ENCODE measurements around the gene PIGR. TPM values are rescaled to one million over a fixed set of nuclear protein-coding genes. Genes with fewer than 3 reads are reported as not detected.

Gene PIGR
- total RNA-seq, 1 experiment from 2014 or later, result not detected

GRCh38 chr1:206891412-206891811 lies 54.9 kb downstream of the PIGR start:
- no peaks in the 10 kb centered on the region for H3K79me2 ChIP-seq (ENCODE audit: low read length)
- H3K9ac ChIP-seq (ENCODE audit: low read length), result no peak overlapping the region
- no peak for DNase-seq
- H3K4me1 ChIP-seq (ENCODE audit: low read length), result no peaks in the 10 kb centered on the region
- H3K4me3 ChIP-seq (ENCODE audit: low read length), result no peak overlapping the region
- H4K20me1 ChIP-seq (ENCODE audit: insufficient read depth, low read depth, low read length), result no peaks in the 10 kb centered on the region
- no peaks in the 10 kb centered on the region for H3K9me2 ChIP-seq (replicated peaks; ENCODE audit: insufficient read depth, low read length)
- H2AFZ ChIP-seq (ENCODE audit: low read length), result no peak overlapping the region
- no peak overlapping the region for H3K4me2 ChIP-seq (ENCODE audit: low read depth, low read length, poor library complexity, severe bottlenecking)
- no peaks in the 10 kb centered on the region for H3K9me3 ChIP-seq (ENCODE audit: low read length)
- no peak overlapping the region for H3K27ac ChIP-seq (ENCODE audit: low read length)
- no peaks in the 10 kb centered on the region for H3K27me3 ChIP-seq (ENCODE audit: low read length)
- H3K36me3 ChIP-seq (ENCODE audit: insufficient read depth, low read length), result no peaks in the 10 kb centered on the region

GRCh38 chr1:206890125-206891060 lies 55.9 kb downstream of the PIGR start:
- no peaks in the 10 kb centered on the region for H3K79me2 ChIP-seq (ENCODE audit: low read length)
- no peaks in the 10 kb centered on the region for H3K27me3 ChIP-seq (ENCODE audit: low read length)
- H3K4me1 ChIP-seq (ENCODE audit: low read length), result no peaks in the 10 kb centered on the region
- no peaks in the 10 kb centered on the region for H3K9me3 ChIP-seq (ENCODE audit: low read length)
- H3K36me3 ChIP-seq (ENCODE audit: insufficient read depth, low read length), result no peaks in the 10 kb centered on the region
- no peak overlapping the region for H3K4me3 ChIP-seq (ENCODE audit: low read length)
- no peak overlapping the region for H3K27ac ChIP-seq (ENCODE audit: low read length)
- H3K9me2 ChIP-seq (replicated peaks; ENCODE audit: insufficient read depth, low read length), result no peaks in the 10 kb centered on the region
- no peak overlapping the region for H3K4me2 ChIP-seq (ENCODE audit: low read depth, low read length, poor library complexity, severe bottlenecking)
- H3K9ac ChIP-seq (ENCODE audit: low read length), result no peak overlapping the region
- DNase-seq, result no peak
- H4K20me1 ChIP-seq (ENCODE audit: insufficient read depth, low read depth, low read length), result no peaks in the 10 kb centered on the region
- no peak overlapping the region for H2AFZ ChIP-seq (ENCODE audit: low read length)

- Histone ChIP-seq H3K9me3 (ENCODE audit: low read length) (no peaks in the 10 kb centered on the region), H3K9ac (ENCODE audit: low read length) (no peak overlapping the region), H2AFZ (ENCODE audit: low read length) (no peak overlapping the region), H3K4me3 (ENCODE audit: low read length) (no peak overlapping the region), H3K9me2 (replicated peaks; ENCODE audit: insufficient read depth, low read length) (no peaks in the 10 kb centered on the region), H3K36me3 (ENCODE audit: insufficient read depth, low read length) (no peaks in the 10 kb centered on the region), H3K27ac (ENCODE audit: low read length) (no peak overlapping the region), H3K27me3 (ENCODE audit: low read length) (no peaks in the 10 kb centered on the region), H4K20me1 (ENCODE audit: insufficient read depth, low read depth, low read length) (no peaks in the 10 kb centered on the region), H3K4me1 (ENCODE audit: low read length) (no peaks in the 10 kb centered on the region), H3K4me2 (ENCODE audit: low read depth, low read length, poor library complexity, severe bottlenecking) (no peak overlapping the region), H3K79me2 (ENCODE audit: low read length) (no peaks in the 10 kb centered on the region)
- no peak for DNase-seq
These were observed 58.6 kb downstream of the PIGR start for GRCh38 chr1:206887701-206888100.

- H2AFZ ChIP-seq (ENCODE audit: low read length), result no peak overlapping the region
- H3K36me3 ChIP-seq (ENCODE audit: insufficient read depth, low read length), result no peaks in the 10 kb centered on the region
- no peaks in the 10 kb centered on the region for H3K4me1 ChIP-seq (ENCODE audit: low read length)
- no peaks in the 10 kb centered on the region for H3K27me3 ChIP-seq (ENCODE audit: low read length)
- no peak overlapping the region for H3K4me3 ChIP-seq (ENCODE audit: low read length)
- no peak overlapping the region for H3K9ac ChIP-seq (ENCODE audit: low read length)
- no peaks in the 10 kb centered on the region for H3K79me2 ChIP-seq (ENCODE audit: low read length)
- DNase-seq, result no peak
- no peak overlapping the region for H3K4me2 ChIP-seq (ENCODE audit: low read depth, low read length, poor library complexity, severe bottlenecking)
- H3K9me2 ChIP-seq (replicated peaks; ENCODE audit: insufficient read depth, low read length), result no peaks in the 10 kb centered on the region
- H3K9me3 ChIP-seq (ENCODE audit: low read length), result no peaks in the 10 kb centered on the region
- H3K27ac ChIP-seq (ENCODE audit: low read length), result no peak overlapping the region
- H4K20me1 ChIP-seq (ENCODE audit: insufficient read depth, low read depth, low read length), result no peaks in the 10 kb centered on the region
These were observed 59.4 kb downstream of the PIGR start for GRCh38 chr1:206886831-206887230.

- DNase-seq, result no peak
- Histone ChIP-seq H3K9ac (ENCODE audit: low read length) (no peak overlapping the region), H3K79me2 (ENCODE audit: low read length) (no peaks in the 10 kb centered on the region)
These were observed 60.8 kb downstream of the PIGR start for GRCh38 chr1:206885341-206886060.

GRCh38 chr1:206883876-206884275 lies 62.4 kb downstream of the PIGR start:
- Histone ChIP-seq H3K36me3 (ENCODE audit: insufficient read depth, low read length) (no peaks in the 10 kb centered on the region), H3K4me2 (ENCODE audit: low read depth, low read length, poor library complexity, severe bottlenecking) (no peak overlapping the region), H3K9ac (ENCODE audit: low read length) (no peak overlapping the region), H3K27me3 (ENCODE audit: low read length) (no peaks in the 10 kb centered on the region), H3K27ac (ENCODE audit: low read length) (no peak overlapping the region), H3K9me3 (ENCODE audit: low read length) (peaks cover 4% of the 10 kb centered on the region; the same call in 1 of the 2 replicates), H3K79me2 (ENCODE audit: low read length) (no peaks in the 10 kb centered on the region), H4K20me1 (ENCODE audit: insufficient read depth, low read depth, low read length) (no peaks in the 10 kb centered on the region), H3K4me3 (ENCODE audit: low read length) (no peak overlapping the region), H3K9me2 (replicated peaks; ENCODE audit: insufficient read depth, low read length) (no peaks in the 10 kb centered on the region), H2AFZ (ENCODE audit: low read length) (no peak overlapping the region), H3K4me1 (ENCODE audit: low read length) (no peaks in the 10 kb centered on the region)
- no peak for DNase-seq

More at GRCh38 chr1:206885341-206886060, 60.8 kb downstream of the PIGR start:
- Histone ChIP-seq H3K9me2 (replicated peaks; ENCODE audit: insufficient read depth, low read length) (no peaks in the 10 kb centered on the region), H3K27me3 (ENCODE audit: low read length) (no peaks in the 10 kb centered on the region), H4K20me1 (ENCODE audit: insufficient read depth, low read depth, low read length) (no peaks in the 10 kb centered on the region), H3K36me3 (ENCODE audit: insufficient read depth, low read length) (no peaks in the 10 kb centered on the region), H2AFZ (ENCODE audit: low read length) (no peak overlapping the region), H3K4me2 (ENCODE audit: low read depth, low read length, poor library complexity, severe bottlenecking) (no peak overlapping the region), H3K4me3 (ENCODE audit: low read length) (no peak overlapping the region), H3K27ac (ENCODE audit: low read length) (no peak overlapping the region), H3K4me1 (ENCODE audit: low read length) (no peaks in the 10 kb centered on the region), H3K9me3 (ENCODE audit: low read length) (no peaks in the 10 kb centered on the region)

- Histone ChIP-seq H3K4me1 (ENCODE audit: low read length) (no peaks in the 10 kb centered on the region), H3K9me2 (replicated peaks; ENCODE audit: insufficient read depth, low read length) (no peaks in the 10 kb centered on the region), H3K36me3 (ENCODE audit: insufficient read depth, low read length) (no peaks in the 10 kb centered on the region), H3K79me2 (ENCODE audit: low read length) (no peaks in the 10 kb centered on the region), H3K27me3 (ENCODE audit: low read length) (no peaks in the 10 kb centered on the region; the same call in 1 of the 2 replicates), H3K9me3 (ENCODE audit: low read length) (peaks cover 9% of the 10 kb centered on the region), H2AFZ (ENCODE audit: low read length) (no peak overlapping the region), H3K4me2 (ENCODE audit: low read depth, low read length, poor library complexity, severe bottlenecking) (no peak overlapping the region), H3K27ac (ENCODE audit: low read length) (no peak overlapping the region), H3K9ac (ENCODE audit: low read length) (no peak overlapping the region), H4K20me1 (ENCODE audit: insufficient read depth, low read depth, low read length) (no peaks in the 10 kb centered on the region), H3K4me3 (ENCODE audit: low read length) (no peak overlapping the region)
- DNase-seq, result no peak
These were observed 63.1 kb downstream of the PIGR start for GRCh38 chr1:206883160-206883559.

- Histone ChIP-seq H2AFZ (ENCODE audit: low read length) (no peak overlapping the region), H3K9me2 (replicated peaks; ENCODE audit: insufficient read depth, low read length) (no peaks in the 10 kb centered on the region), H3K4me1 (ENCODE audit: low read length) (no peaks in the 10 kb centered on the region), H3K4me3 (ENCODE audit: low read length) (no peak overlapping the region), H3K4me2 (ENCODE audit: low read depth, low read length, poor library complexity, severe bottlenecking) (no peak overlapping the region), H4K20me1 (ENCODE audit: insufficient read depth, low read depth, low read length) (no peaks in the 10 kb centered on the region), H3K36me3 (ENCODE audit: insufficient read depth, low read length) (no peaks in the 10 kb centered on the region), H3K9me3 (ENCODE audit: low read length) (peaks cover 12% of the 10 kb centered on the region), H3K27ac (ENCODE audit: low read length) (no peak overlapping the region), H3K9ac (ENCODE audit: low read length) (no peak overlapping the region), H3K27me3 (ENCODE audit: low read length) (no peaks in the 10 kb centered on the region; the same call in 1 of the 2 replicates), H3K79me2 (ENCODE audit: low read length) (no peaks in the 10 kb centered on the region)
- DNase-seq, result no peak
These were observed 63.7 kb downstream of the PIGR start for GRCh38 chr1:206882555-206882954.

Data from Karpas-422 (cell line).